Measurements from ENCODE around the gene GUK1.

Gene GUK1

DNA sequence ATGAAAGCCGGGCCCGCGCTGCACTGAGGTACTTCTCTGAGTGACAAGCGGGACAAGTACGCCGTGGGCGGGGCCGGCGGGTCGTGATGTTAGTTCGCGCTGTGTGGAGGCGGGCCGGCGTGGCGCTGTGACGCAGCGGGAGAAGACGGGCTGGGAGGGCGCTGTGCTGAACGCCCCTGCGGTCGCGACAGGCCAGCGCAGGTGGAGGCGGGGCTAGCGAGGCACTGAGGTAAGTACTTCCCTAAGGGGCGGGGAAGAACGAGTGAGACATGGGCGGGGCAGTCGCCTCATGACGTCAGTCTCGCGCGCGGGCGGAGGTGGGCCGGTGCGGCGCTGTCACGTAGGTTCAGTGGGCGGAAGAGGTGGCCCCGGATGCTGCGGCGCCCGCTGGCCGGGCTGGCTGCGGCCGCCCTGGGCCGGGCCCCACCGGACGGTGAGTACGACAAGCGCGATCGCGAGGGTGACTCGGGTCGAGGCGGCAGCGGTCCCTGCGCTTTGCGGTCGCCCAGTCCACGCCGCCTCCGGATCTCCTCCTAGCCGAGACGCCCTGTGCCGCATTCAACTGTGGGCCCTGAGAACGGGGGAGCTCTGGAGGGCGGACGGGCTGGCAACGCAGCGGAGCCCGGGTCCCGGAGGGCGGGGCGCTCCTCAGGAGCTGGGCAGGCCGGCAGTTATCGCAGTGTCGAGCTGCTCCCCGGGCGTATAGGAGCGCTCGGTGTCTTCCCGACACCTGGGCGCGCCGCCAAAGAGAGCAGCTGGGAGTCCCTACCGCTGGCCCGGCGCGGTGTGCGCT lies at the start of gene GUK1:
Gene GUK1, plus strand, starts transcription at position 349 of the 793 bp plus-strand sequence. Its CDS starts 24 bp downstream, at position 373.
- peak; percentile 95 for DNase-seq

GRCh38 chr1:228090613-228091081 lies 49.4 kb upstream of the GUK1 start:
- peak; percentile 27 for DNase-seq

DNA sequence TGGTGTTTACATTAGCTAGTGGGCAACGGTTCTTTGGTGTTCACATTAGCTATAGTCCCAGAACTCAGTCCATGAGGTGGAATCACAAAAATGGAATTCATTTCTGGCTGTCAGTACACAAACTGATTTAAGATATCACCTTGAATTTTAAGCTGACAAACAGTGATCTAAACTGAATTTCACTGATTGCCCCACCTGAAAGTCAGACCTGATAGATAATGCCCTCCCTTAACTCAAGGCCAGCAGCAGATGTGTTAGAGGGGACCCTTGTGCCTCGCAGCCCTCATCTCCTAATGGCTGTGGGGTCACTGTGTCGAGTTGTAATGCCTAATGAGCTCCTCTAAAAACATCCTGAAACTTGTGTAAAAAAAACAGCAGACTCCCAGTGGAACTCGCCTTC lies 49.0 kb upstream of the GUK1 start:
- DNase-seq = peak; percentile 2

DNA sequence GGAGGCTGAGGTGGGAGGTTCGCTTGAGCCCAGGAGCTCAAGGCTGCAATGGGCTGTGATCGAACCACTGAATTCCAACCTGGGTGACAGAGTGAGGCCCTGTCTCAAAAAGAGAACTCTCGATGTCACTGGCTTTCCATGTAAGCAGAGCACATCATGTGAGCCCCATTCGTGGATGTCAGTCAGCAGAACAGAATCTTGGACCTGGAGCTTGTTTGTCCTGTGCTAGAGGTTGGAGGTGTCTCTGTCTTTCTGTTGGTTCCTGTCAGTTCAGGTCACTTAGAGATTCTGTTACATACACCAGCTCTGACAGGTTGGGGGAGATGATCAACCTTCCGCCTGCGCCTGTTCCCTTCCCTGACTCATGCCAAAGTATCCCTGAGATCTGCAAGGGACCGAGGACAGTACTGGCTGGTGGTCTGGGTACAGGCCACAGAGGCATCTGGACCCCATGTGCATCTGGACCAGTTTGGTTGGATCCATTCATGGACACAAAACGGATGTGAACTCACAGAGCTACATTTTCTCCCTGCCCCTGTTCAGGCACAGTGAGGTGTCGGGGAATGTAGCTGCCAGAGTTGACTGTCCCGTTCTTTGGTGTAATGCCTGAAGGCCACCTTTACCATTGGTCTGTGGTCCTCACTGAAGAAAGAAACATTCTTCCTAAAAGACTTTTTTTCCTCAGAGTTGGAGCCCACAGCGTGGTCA lies 47.6 kb upstream of the GUK1 start:
- DNase-seq = peak; percentile 5

- peak; percentile 11 for DNase-seq
These were observed 46.8 kb upstream of the GUK1 start for GRCh38 chr1:228093050-228093906.

- DNase-seq = peak; percentile 4
These were observed 45.6 kb upstream of the GUK1 start for GRCh38 chr1:228094432-228095016.

GRCh38 chr1:228095161-228095560 lies 44.9 kb upstream of the GUK1 start:
- DNase-seq = no peak

DNA sequence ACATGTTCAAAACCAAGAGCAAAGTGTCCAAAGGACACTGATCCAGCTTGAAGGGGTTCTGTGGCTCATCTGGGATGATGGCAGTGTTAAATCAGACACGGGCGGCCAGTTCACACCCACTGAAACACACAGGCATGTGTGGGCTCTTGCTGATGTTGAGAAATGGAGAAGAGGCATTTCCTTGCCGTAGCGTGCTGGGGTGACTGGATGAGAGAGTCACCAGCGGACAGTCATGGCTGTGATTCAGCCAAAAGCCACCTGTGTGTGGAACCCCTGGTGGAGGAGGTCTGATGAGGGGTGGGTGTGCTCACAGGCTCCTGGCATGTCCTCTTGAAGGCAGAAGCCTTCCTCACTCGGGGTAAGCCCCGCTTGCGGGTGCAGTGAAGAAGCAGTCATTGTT lies 44.1 kb upstream of the GUK1 start:
- peak; percentile 12 for DNase-seq

DNA sequence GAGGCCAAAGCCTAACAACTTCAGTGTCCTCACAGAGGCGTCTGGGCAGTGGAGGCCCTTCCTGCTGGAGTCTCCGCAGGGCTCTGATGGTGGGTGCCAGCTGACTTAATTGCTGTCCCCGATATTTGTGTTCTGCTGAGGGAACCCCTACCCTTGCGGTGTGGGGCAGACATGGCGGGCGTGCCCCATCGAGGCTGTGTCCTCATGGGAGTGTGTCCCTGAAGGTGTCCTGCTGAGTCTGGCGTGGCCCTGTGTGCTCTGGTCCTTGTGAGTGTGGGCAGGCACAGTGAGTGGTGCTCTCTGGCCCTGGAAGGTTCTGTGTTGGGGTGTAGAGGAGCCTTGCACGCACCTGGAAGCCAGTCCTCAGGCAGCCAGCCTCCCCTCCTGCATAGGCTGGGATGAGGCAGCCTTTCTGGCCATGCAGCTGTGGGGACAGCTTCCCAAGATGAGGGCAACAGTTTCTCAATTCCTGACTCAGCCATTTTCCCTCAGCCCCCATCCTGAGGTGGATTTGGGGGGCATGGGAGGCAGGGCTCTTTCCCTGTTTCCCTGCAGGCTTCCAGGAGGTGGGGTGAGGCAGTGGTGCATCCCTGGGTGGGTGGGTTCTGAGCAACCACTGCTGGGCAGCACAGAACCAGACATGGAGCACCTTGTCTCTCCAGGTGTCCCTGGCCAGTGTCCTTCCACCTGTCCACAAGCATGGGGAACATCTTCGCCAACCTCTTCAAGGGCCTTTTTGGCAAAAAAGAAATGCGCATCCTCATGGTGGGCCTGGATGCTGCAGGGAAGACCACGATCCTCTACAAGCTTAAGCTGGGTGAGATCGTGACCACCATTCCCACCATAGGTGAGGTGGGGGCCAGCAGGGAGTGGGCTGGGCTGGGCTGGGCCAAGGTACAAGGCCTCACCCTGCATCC lies 43.4 kb upstream of the GUK1 start:
- DNase-seq = peak; percentile 3

DNA sequence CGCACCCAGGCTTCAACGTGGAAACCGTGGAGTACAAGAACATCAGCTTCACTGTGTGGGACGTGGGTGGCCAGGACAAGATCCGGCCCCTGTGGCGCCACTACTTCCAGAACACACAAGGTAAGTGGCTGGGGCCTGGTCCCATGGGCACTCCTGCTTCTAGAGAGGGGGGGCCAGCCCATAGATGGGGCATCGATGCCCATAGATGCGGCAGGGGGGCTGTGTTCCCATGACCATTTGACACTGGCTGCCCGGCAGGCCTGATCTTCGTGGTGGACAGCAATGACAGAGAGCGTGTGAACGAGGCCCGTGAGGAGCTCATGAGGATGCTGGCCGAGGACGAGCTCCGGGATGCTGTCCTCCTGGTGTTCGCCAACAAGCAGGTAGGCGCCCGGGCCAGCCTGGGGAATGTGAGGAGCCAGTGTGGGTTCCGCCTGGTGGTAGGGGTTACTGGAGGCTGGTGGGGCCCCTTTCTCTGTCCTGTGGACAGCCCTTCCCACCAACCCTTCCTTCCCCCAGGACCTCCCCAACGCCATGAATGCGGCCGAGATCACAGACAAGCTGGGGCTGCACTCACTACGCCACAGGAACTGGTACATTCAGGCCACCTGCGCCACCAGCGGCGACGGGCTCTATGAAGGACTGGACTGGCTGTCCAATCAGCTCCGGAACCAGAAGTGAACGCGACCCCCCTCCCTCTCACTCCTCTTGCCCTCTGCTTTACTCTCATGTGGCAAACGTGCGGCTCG lies 42.6 kb upstream of the GUK1 start:
- peak; percentile 6 for DNase-seq

GRCh38 chr1:228098323-228098931 lies 41.7 kb upstream of the GUK1 start:
- DNase-seq = no peak

- DNase-seq = peak; percentile 13
These were observed 40.7 kb upstream of the GUK1 start for GRCh38 chr1:228099331-228099732.

GRCh38 chr1:228100822-228101613 lies 39.1 kb upstream of the GUK1 start:
- peak; percentile 31 for DNase-seq

- DNase-seq = peak; percentile 52
These were observed 38.5 kb upstream of the GUK1 start for GRCh38 chr1:228101614-228101993.

DNA sequence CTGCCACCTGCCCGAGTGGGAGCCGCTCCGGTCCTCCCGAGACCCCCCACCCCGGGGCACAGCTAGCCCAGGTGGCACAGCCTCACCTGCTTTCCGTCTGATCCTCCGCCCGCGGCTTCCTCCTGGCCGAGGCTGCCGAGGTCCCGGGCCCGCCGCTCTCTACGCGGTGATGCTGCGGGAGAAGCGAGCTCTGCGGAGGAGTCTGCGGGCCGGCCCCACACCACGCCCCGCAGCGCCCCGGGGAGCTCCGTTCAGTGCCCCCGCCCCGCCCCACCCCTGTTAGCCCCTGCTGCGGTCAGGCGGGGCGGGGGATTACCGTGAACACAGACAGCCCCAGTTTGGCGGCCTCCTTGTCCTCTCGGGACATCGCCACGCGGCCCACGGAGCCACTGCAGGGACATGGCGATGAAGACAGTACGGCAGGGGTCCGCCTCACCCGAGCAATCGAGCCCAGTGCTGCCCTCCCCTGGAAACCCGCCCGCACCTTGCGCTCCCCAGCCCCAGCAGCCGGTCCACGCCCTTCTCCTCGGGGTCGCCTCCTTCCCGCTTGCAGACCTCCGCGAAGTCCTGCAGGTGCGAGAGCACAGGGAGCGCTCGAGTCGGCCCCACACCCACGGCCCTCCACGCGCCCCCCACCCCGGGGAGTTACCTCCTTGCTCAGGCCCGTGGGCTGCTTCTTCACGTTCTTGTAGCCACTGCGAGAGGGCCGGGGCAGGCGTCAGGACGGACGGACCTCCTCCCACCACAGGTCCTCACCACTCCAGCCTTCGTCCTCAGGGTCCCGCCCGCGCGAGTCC lies 37.9 kb upstream of the GUK1 start:
- DNase-seq = peak; percentile 91

GRCh38 chr1:228102791-228103620 lies 37.1 kb upstream of the GUK1 start, which contains the start of gene C1orf35:
Gene C1orf35 (minus strand): TSS chr1:228103325. CDS start chr1:228103227, 98 bp downstream.
- peak; percentile 99 for DNase-seq

GRCh38 chr1:228104526-228105269 lies 35.4 kb upstream of the GUK1 start:
- peak; percentile 6 for DNase-seq

All from 8988T (cell line).